Neural progenitor cell (in vitro differentiated cells): ENCODE data around the gene TIMP2.
"Not testable (repeated sequence)": the region's sequence is repeated elsewhere in the genome, so short reads cannot be mapped to it uniquely, and the experiment has no call there.

Experiments used
- EZH2 ChIP-seq: fragments of 200-600 bp; sonication (generic); IDR thresholded peaks from 2 replicates; pipeline ENCODE4 v1.6.1; 2017; ENCODE audit warnings: antibody characterized with exemption, mild to moderate bottlenecking, moderate library complexity
- TF ChIP-seq, protein P1 (sequence below): fragments of 200-600 bp; sonication (generic); IDR thresholded peaks from 2 replicates; pipeline ENCODE4 v1.5.1; 2017; ENCODE audit warnings: antibody characterized with exemption, mild to moderate bottlenecking

- TF ChIP-seq, protein P1, sequence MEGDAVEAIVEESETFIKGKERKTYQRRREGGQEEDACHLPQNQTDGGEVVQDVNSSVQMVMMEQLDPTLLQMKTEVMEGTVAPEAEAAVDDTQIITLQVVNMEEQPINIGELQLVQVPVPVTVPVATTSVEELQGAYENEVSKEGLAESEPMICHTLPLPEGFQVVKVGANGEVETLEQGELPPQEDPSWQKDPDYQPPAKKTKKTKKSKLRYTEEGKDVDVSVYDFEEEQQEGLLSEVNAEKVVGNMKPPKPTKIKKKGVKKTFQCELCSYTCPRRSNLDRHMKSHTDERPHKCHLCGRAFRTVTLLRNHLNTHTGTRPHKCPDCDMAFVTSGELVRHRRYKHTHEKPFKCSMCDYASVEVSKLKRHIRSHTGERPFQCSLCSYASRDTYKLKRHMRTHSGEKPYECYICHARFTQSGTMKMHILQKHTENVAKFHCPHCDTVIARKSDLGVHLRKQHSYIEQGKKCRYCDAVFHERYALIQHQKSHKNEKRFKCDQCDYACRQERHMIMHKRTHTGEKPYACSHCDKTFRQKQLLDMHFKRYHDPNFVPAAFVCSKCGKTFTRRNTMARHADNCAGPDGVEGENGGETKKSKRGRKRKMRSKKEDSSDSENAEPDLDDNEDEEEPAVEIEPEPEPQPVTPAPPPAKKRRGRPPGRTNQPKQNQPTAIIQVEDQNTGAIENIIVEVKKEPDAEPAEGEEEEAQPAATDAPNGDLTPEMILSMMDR, result not testable (repeated sequence)
- not testable (repeated sequence) for TF ChIP-seq EZH2
Measured at GRCh38 chr17:78962984-78963348, 37.8 kb upstream of the TIMP2 start.
